ENCODE results near the gene CHGA.

The CHGA gene, protein sequence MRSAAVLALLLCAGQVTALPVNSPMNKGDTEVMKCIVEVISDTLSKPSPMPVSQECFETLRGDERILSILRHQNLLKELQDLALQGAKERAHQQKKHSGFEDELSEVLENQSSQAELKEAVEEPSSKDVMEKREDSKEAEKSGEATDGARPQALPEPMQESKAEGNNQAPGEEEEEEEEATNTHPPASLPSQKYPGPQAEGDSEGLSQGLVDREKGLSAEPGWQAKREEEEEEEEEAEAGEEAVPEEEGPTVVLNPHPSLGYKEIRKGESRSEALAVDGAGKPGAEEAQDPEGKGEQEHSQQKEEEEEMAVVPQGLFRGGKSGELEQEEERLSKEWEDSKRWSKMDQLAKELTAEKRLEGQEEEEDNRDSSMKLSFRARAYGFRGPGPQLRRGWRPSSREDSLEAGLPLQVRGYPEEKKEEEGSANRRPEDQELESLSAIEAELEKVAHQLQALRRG

GRCh38 chr14:92922883-92923743, at the start of gene CHGA:
Gene CHGA (plus strand): TSS chr14:92923150. CDS start chr14:92923360, 210 bp downstream.
- peak; percentile 66 to 86 (median 74) for DNase-seq

DNA sequence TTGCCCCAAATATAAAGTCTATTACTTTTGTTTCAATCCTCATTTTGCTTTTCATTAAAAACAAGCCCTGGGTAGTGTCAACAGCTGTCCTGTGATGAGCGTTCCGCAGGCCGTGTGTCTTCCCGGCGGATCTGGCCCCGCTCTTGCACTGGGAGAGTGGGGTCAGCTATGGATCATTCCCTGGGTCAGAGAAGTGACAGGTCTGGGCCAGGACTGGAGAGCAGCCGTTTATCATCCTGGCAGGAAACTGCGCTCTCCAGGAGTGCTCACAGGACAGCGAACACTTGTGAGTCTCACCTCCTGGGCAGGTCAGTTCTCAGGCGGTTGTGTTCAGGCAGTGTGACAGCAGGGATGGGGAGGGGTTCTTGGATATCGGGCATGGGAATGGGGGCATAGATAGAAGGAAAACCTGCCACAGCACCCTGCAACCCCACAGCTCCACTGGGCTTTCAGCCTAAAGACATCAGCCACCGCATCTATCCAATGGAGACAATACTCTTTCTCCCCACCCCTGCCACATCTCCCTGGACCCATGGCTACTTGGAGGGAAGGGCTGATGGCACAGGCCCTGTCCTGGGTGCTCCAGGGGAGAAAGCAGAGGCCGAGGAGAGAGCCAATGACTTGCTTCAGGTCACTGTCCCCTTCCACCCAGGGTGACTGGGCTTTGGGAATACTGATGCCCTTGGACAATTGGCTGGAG, 47.8 kb upstream of the CHGA start:
- no peak for DNase-seq

DNA sequence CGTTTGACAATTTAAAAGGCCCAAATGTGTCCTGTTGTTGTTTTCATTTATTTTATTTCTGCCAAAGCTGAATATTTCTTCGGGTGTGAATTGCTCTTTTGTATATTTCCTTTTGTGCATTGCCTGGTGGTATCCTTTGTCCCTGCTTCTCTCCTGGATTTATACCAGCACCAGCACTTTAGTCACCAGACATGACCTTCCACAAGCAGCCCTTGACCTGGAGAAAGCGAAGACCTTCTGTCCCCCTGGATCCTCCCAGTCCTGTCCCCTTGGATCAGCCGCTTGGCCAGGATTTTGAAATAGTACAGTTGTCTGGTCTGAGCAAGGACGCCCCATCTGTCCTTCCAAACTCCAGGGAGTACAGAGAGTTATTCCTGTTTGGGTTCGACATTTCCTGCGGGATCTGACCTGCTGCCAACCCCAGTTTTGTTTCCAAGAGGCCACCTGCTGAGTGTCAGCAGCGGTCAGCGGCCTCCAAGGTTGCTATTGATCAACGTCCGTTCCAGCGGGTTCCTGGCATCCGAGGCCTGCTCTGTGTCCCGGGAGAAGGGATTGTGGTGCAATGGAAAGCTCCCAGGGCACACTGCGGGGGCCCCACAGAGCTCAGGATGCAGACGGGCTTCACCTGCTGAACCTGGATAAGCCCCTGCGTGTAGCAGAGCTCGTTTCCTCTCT, 45.1 kb upstream of the CHGA start:
- DNase-seq, result no peak

GRCh38 chr14:92880351-92880750, 42.6 kb upstream of the CHGA start:
- DNase-seq, result no peak

- DNase-seq, result peak; percentile 40 to 54 (median 41)
Observed at GRCh38 chr14:92880851-92881250, 42.1 kb upstream of the CHGA start.

DNA sequence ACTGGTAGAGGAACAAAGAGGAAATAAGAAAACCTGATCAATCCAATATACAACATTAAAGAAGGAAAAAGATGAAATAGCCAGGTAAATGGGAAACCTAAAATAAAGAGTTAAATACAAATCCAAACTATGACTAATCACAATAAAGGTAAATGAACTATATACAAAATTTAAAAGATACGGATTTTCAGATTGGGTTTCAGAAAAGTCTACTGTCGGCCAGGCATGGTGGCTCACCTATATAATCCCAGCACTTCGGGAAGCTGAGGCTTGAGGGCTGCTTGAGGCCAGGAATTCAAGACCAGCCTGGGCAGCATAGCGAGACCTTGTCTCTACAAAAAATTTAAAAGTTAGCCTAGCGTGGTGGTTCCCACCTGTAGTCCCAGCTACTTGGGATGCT, 39.9 kb upstream of the CHGA start:
- no peak for DNase-seq

DNA sequence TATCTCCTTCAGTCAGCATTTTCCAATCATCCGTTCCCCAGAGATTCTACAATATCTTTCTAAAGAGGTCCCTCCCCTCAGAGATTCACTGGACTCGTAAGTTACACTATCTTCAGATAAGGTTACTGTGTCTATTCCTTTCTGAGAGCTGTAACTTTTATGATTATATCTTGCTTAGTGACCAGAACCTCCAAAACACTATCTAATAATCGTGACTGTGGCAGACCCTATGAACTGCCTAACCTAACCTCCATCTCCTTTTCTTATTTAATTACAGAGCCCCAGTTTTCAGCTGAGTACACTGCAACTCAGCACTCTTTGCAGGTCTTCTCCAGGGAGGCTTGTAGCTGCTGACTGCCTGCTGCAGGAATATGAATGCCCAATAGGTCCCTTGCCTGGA, 38.5 kb upstream of the CHGA start:
- DNase-seq, result no peak

DNA sequence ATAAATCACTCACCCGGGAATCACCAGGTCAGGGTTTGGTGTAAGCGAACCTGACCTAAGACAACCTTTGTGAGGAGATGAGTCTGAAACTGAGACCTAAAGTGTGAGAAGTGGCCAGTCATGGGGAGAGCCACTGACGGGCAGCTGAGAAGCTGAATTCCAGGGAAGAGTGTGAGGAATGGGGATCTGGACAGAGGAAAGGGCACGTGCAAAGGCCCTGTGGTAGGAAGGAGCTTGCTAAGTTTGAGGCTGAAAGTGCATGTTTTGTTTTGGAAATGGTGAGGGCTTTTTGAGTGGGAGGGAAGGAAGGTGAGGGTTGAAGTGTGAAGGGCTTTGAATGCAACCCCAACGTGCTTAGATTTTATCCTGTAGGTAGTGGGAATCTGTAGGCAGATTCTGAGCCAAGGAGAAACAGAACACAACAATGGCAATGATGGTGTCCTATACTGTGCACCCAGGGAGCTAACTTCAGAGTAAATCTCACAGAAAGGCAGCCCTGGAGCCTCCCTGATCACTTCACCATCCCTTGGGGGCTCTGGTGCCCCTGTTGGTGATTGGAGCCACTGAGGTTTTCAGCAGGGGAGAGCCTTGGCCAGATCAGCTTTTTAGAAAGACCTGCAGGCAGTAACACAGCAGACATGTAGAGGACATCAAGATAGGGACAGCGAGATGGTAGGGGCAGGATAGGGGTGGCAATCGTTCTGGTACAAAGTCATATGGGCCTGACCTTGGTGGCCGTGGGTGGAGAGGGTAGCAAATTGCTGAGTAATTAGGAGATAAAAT, 37.5 kb upstream of the CHGA start:
- no peak for DNase-seq

- DNase-seq, result no peak
Observed at GRCh38 chr14:92886337-92886736, 36.6 kb upstream of the CHGA start.

DNA sequence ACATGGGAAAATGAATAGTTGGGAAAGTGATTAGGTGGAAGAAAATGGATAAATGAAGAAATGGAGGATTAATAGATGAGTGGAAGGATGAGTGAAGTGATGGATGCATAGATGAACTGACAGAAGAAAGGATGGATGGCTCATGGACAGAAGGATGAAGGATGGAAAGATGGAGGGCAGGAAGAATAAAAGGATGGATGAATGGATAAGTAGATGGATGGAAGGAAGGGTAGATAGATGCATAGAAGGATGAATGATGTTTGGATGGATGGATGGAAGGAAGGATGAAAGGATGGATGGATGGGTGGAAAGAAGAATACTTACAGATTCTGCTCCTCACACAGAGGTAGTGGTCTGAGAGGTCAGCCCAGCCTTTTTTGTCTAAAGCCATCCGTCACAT, 35.8 kb upstream of the CHGA start:
- no peak for DNase-seq

DNA sequence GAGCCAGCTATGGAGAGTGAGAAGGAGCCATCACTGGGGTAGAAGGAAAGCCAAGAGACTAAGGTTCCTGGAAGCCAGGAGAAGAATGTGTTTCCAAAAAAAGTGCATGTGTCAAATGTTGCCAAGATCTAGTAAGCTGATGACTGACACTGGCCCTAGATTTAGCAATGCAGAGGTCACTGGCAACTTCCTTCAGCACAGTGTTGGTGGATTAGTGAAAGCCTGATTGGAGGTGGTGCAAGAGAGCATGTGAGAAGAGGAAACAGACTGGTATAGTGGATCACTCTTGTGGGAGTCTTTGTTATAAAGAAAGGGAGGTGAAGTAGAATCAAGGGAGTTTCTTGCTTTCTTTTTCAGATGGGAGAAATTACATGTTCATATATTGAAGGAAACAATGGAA, 34.1 kb upstream of the CHGA start:
- peak; percentile 73 to 83 (median 79) for DNase-seq

GRCh38 chr14:92890830-92891588, 31.9 kb upstream of the CHGA start:
- no peak for DNase-seq

DNA sequence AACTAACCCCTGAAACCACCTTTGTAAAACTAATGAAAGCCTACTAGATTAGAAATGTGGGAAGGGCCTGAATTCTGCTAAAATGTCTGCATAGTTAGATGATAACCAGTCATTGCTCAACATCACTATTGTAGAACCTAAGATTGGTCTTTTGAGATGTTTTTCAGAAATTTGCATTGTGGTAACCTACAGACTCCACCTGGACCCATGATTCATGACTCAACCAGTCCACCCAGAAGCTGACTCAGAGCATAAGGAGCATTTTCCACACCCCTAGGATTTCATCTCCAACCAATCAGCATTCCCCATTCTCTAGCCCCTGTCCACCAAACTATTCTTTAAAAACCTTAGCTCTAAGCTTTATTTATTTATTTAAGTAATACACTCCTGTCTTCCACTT, 30.4 kb upstream of the CHGA start:
- DNase-seq, result no peak

GRCh38 chr14:92895352-92895878, 27.5 kb upstream of the CHGA start:
- no peak for DNase-seq

GRCh38 chr14:92897922-92898565, 24.9 kb upstream of the CHGA start:
- peak; percentile 19 to 54 (median 34) for DNase-seq

- no peak for DNase-seq
Observed at GRCh38 chr14:92898566-92899131, 24.3 kb upstream of the CHGA start.

DNA sequence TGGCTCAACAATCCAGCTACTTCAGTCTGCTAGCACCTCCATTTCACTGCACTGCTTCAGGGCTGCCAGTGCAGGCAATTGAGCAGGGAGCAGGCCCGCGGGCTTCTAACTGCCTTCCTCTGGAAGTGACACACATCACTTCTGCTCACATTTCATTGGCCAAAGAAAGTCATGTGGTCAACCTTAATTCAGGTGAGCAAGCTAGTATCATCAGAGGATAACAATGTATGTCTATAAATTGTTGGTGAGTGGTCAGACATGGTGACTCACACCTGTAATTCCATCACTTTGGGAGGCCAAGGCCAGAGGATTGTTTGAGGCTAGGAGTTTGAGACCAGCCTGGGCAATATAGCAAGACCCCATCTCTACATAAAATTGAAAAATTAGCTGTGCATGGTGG, 22.3 kb upstream of the CHGA start:
- DNase-seq, result no peak

GRCh38 chr14:92902191-92902590, 20.8 kb upstream of the CHGA start:
- no peak for DNase-seq

GRCh38 chr14:92902726-92903125, 20.2 kb upstream of the CHGA start:
- DNase-seq, result no peak

DNA sequence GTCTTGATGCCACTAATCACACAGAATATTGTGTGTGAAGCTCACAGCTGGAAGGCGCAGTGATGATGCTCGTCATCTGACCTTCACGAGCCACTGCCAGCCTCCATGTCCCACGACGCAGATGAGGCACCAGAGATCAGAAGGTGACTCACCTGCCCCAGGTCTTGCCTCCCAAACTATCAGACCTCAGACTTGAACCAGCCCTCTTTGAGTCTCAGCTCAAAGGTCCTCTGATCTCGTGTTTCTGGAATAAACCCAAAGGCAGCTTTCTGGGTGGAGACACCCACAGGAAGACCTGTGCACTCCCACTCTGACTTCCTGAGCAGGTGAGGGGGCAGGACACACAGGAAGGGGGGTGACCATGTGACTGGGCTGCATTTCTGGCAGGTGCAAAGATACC, 19.6 kb upstream of the CHGA start:
- no peak for DNase-seq

All from suppressor macrophage treated with lipopolysaccharide for 1 hour (primary cell).